Amniotic stem cell (primary cell): ENCODE measurements around the gene SMIM14.

Source experiments
- DNase-seq: peaks from one replicate; lab custom pipeline; 2025; lab: John Stamatoyannopoulos, UW

SMIM14 gene

DNA sequence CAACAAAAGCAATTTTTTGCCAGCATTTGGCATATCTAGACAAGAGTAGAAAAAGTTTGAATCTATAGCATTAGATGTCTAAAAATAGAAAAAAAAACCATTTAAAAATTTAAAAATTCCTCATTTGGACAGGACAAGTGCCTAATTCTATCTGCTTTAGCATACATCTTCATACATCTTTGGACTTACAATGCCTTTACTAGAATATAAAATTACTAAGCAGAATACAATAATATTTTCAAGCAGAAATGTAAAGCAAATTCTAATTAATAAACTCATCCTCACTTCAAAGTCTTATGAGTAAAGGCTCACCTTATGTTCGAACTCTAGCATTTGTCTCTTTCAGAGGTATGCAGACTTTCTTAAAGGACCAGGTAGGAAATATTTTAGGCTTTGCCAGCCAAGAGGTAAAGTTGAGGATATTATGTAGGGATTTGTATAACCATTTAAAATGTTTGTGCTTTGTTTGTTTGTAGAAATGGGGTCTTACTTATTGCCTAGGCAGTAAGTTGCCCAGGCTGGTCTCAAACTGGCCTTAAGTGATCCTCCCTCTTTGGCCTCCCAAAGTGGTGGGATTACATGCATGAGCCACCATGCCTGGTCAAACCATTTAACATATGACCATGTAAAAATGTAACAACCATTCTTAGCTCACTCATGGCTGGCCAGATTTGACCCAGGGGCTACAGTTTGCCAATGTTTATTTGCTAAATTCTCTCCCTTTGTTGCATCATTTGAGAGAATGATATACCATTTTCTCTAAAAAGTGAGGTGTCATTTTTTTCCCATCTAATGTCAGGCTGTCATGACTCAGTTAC, 140.5 kb downstream of the SMIM14 start:
- DNase-seq, result no peak
